GM21423 (cell line): ENCODE data around the gene PHF14.
A peak's percentile ranks its signal among the peaks of the same experiment; 100 is the strongest.

Experiments
- ATAC-seq: cut with Tn5 transposase; IDR thresholded peaks from one replicate; pipeline ENCODE4 v1.9.1; 2021; ENCODE audit warnings: mild to moderate bottlenecking, moderate library complexity; ENCODE audit not compliant: unreplicated experiment

PHF14 gene

DNA sequence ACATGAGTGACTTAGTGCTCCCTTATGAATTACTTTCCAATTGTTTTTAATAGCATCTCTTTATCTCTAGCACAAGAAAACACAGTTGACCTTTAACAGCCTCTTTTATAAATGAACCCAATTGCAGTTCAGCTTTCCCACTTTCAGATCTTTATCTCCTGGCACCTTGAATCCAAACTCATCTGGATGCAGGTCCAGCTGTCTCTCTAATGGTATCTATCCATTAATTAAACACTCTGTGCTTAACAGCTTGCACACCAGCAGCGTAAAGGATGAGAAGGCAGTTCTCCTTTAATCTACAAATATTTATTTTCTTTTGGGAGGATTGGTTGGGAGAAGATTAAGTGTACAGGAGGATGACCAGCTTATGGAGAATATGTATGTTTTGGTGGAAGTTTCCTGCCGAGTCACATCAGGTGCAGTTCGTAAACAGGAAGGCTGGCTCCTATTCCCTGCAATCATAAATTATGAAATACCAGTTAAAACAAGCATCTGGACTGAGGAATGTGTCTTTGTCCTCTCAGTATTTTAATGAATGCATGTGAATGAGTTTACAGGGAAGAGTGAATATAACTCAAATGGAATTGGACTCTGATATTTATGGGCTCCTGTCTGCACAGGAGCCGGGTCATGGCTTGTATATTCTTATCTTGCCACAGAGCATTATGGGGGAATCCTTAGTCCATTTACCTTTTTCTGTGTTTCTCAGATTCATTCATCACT, 232.7 kb downstream of the PHF14 start:
- ATAC-seq, result no peak

- no peak for ATAC-seq
Measured at GRCh38 chr7:11207565-11207964, 233.9 kb downstream of the PHF14 start.

DNA sequence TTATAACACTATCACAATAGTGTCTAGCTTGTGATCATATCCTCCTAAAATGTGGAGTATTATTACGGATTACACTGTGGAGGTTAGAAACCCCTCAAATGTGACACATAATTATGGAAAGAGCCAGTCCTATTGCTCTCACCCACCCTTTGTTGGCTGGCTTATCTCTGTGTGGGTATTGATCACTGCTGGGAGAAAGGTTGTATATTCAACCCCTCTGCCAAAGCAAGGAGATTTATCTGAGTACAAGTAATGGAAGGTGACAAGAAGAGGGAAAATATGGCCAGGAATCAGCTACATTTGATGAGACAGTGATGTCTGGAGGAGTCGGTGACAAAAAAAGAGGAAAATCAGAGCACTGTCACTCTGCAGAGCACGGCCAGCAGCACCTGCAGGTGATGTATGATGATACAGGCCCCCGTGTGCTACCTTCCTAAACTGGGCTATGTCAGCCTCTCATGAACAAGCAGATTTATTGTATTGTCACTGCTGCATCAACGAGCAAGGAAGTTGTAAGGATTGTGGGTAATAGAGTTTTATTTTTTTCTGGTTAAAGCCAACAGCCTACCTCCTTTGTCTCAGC, 235.3 kb downstream of the PHF14 start:
- ATAC-seq, result no peak

- no peak for ATAC-seq
Measured at GRCh38 chr7:11210374-11210773, 236.7 kb downstream of the PHF14 start.

DNA sequence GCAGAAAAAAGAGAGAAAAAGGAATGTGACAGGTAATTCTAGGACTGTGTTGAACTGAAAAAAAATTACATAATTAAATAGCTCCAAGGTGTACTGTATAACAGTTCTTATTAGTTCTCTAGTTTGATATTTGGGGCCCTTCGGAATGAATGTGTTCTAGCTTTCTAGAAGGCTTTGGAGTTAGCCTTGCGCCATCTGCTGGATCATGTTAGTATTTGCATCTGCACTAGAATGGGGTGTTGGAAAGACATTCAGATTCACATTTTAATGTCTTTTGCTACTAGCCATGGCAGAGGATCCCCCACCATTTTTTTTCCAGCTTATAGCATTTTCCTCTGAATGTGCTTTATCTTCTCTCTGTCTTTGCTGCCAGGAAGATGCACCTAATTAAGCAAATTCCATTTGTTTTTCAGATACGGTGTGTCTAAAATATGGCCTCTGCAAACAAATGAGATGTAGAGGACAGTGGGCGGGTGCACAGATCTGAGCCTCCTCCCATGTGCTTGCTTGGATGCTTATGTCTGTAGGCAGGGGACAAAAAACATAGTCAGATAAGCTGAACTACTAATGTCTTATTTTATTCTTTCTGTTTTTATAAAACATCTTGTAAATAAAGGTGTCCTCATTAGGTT, 238.5 kb downstream of the PHF14 start:
- ATAC-seq, result peak; percentile 88

GRCh38 chr7:11212816-11213215, 239.1 kb downstream of the PHF14 start:
- ATAC-seq, result no peak

DNA sequence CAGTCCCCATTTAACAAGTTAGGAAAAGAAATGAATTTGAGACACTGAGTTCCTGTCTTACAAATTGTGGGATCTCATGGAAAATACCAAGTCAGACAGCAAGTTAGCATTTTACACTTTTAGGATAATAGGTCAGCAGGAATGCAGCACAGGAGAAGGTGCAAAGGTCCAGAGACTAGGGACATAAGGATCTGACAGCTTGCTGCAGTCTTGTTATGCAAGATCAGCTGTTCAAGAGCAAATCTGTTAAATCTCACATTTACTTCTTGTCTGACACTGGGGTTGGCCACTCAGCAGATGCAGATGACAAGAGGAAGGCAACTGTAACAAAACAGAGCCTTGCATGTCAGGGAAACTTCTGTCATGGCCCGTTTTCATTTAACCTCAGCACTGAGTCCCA, 239.6 kb downstream of the PHF14 start:
- ATAC-seq, result no peak

DNA sequence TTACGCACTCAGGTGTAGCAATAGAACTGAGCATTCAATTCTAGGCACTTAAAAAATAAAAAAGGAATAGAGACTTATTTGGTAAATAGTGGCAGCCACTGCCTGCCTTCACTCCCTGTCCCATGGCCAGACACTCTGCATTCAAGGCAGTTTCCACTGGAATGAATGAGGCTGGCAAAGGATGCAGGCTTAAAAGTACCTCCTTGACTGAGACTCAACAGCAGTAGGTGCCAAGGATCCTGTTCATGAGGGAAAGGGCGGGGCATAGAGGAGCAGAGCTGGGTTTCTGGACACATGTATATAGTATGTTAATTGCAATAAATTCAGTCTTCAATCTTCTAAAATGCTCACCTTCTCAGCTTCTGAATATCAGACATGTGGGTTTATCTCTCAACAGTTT, 242.6 kb downstream of the PHF14 start:
- ATAC-seq, result no peak

- no peak for ATAC-seq
Measured at GRCh38 chr7:11217848-11218565, 244.3 kb downstream of the PHF14 start.
